Uterus (tissue), 2 donors: ENCODE measurements around the gene ADPRM.

Experiments used
- CTCF ChIP-seq, 4 experiments: fragments of 200-600 bp in 2 of 4; fragments of 450-650 bp in 2 of 4; sonication (generic) in 2 of 4; IDR thresholded peaks; one replicate each; pipeline ENCODE4 v1.5.1; 2016 to 2019; ENCODE audit warnings: antibody characterized with exemption in 4 of 4, mild to moderate bottlenecking in 2 of 4, moderate library complexity in 1 of 4
- POLR2A ChIP-seq, 2 donors: fragments of 450-650 bp; IDR thresholded peaks; one replicate each; pipeline ENCODE4 v1.6.1; 2016; ENCODE audit warnings: antibody characterized with exemption in 2 of 2, mild to moderate bottlenecking in 1 of 2, moderate library complexity in 1 of 2

GRCh38 chr17:10743316-10744009 lies 46.1 kb downstream of the ADPRM start:
- TF ChIP-seq CTCF (IDR thresholded peaks at IDR 0.05) (no peak), POLR2A (IDR thresholded peaks at IDR 0.05) (no peak)
